Measurements from ENCODE around the gene PKMYT1.

DNA sequence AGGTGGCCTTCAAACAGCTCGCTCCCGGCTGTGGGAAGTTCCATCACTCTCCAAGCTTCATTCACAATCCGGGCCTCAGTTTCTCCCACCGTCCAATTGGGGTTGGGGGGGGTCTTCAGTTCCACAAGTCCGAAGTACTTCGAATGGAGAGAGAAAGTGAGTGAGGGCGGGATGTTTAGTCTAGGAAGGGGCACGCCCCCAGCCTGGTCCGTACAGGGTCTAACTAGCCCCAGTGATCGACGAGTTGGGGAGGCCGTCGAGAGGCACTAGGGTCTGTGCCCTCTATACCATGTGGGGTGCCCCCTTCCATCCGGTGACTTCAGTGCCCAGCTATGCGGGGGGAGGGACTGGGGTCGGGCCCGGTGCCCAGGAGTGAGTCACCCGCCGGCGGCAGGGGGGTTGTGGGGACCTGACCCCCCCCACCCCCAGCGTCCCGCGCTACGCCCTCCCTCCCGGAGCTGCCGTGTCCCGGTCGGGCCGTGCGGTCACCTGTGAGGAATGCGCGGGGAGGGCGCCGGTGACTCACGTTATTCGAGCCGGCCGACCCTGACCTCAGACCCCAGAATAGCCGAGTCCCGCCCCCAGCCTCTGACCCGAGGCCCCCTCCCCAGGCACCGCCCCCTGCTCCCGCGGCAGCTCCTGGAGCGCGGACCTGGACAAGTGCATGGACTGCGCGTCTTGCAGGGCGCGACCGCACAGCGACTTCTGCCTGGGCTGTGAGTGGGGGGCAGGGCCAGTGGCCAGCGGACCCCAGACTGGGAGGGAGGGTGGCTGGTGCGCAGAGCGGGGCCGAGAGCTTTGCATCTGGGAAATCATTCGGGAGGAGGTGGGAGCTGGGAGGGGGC is 40.6 kb upstream of the PKMYT1 start:
- TF ChIP-seq, protein P1, sequence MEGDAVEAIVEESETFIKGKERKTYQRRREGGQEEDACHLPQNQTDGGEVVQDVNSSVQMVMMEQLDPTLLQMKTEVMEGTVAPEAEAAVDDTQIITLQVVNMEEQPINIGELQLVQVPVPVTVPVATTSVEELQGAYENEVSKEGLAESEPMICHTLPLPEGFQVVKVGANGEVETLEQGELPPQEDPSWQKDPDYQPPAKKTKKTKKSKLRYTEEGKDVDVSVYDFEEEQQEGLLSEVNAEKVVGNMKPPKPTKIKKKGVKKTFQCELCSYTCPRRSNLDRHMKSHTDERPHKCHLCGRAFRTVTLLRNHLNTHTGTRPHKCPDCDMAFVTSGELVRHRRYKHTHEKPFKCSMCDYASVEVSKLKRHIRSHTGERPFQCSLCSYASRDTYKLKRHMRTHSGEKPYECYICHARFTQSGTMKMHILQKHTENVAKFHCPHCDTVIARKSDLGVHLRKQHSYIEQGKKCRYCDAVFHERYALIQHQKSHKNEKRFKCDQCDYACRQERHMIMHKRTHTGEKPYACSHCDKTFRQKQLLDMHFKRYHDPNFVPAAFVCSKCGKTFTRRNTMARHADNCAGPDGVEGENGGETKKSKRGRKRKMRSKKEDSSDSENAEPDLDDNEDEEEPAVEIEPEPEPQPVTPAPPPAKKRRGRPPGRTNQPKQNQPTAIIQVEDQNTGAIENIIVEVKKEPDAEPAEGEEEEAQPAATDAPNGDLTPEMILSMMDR (IDR thresholded peaks at IDR 0.05), result no peak
- no peak for TF ChIP-seq POLR2A (IDR thresholded peaks at IDR 0.05)

Measured in testis (tissue), 2 donors.